HT1080 (cell line): ENCODE results near the gene LUZP2. TPM values are rescaled to one million over a fixed set of nuclear protein-coding genes. Genes with fewer than 3 reads are reported as not detected.

Source experiments
- DNase-seq: peaks from one replicate; pipeline ENCODE4 v3.0.0-alpha.2; 2015; ENCODE audit warnings: low read depth
- total RNA-seq: library from RNA; depleted of rRNA; stranded (reverse); fragments of >200 nt; shearing (Covaris generic); gene quantifications from 2 replicates; pipeline ENCODE4 v1.2.3, GENCODE V29; 2014

Gene LUZP2
- total RNA-seq, 1 experiment from 2014 or later, result 0.06 TPM

- no peak for DNase-seq
Measured at GRCh38 chr11:24708616-24709015, 211.8 kb downstream of the LUZP2 start.

- DNase-seq, result no peak
Measured at GRCh38 chr11:24709928-24710565, 213.2 kb downstream of the LUZP2 start.

DNA sequence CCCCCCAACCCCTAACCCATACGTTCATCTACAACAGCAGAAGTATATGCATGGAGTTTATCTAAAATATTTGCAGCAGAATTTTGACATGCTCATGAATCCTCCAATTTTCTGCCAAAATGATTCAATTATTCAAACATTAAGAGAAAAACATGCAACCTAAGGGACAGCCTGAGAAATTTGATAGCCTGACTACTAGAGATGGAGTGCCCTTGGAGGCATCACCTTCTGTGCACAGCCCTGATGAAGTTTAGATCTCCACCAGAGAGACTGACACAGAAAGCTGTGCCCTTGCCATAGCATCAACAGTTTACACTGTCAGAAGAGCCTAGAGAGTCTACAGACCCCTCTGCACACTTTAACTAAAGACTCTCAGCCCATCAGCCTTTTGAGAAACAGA is 217.7 kb downstream of the LUZP2 start:
- no peak for DNase-seq

DNA sequence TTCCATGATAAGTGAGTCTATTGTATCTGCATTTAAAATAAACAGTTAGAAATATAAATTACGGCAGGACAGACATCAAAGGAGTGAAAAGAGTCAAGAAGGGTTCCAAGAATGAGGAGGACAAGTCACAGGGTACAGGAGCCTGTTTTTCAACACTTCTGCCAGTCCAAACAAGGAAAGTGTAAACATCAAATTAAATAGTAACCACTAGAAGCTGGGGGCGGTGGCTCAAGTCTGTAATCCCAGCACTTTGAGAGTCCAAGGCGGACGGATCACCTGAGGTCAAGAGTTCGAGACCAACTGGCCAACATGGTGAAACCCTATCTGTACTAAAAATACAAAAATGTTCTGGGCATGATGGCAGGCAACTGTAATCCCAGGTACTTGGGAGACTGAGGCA is 219.6 kb downstream of the LUZP2 start:
- no peak for DNase-seq

DNA sequence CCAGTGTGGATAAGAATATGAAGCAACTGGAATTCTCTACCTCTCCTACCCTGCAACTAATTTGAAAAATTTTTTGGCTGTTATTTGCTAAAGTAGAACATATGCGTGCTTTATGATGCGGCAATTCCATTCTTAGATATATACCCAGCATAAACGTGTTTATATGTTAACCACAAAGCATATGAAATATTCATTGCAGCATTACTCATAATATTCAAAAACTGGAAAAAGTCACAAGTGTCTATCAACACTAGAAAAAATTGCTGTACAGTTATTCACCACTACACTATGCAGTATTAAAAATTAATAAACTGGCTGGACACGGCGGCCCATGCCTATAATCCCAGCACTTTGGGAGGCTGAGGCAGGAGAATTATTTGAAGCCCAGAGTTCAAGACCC is 226.4 kb downstream of the LUZP2 start:
- no peak for DNase-seq

- DNase-seq, result no peak
Measured at GRCh38 chr11:24731554-24731953, 234.7 kb downstream of the LUZP2 start.

GRCh38 chr11:24734742-24735237 is 237.9 kb downstream of the LUZP2 start:
- DNase-seq, result no peak

DNA sequence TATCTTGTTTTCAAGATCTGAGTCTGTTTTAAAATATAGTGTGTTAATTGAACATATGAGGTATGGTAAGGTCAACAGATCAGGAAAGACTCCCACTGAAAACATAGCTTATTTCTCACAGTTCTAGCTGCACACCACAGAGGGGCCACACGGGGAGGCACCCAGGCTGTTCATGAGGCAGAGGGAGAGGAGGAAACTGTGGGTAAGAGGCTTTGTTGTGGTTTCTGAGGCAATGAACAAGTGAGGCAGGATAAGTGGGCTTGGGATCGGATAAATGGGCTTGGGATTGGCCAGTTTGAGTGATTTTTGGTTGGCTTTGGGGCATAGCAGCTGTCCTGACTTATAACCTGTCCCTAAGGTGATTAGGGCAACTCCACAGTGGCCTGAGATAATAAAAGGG is 242.1 kb downstream of the LUZP2 start:
- peak; percentile 32 for DNase-seq

DNA sequence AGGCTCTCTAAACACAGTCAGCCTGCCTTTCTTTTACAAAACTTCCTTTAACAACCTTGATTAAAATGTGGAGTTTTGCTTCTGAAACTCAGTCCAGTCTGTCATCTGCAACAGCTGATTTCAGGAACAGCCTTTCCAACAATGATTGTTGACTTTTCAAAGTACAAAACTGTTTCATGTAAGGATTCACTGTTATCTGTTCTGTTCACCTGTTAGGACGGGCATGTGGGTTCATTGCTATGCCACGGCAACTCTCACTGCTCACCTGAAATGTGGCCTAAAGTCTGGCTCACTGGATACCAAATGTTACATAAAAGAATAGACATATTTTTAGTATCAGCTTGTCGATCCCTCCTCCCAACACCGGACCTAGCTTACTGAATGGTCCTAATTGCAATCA is 242.8 kb downstream of the LUZP2 start:
- DNase-seq, result no peak

DNA sequence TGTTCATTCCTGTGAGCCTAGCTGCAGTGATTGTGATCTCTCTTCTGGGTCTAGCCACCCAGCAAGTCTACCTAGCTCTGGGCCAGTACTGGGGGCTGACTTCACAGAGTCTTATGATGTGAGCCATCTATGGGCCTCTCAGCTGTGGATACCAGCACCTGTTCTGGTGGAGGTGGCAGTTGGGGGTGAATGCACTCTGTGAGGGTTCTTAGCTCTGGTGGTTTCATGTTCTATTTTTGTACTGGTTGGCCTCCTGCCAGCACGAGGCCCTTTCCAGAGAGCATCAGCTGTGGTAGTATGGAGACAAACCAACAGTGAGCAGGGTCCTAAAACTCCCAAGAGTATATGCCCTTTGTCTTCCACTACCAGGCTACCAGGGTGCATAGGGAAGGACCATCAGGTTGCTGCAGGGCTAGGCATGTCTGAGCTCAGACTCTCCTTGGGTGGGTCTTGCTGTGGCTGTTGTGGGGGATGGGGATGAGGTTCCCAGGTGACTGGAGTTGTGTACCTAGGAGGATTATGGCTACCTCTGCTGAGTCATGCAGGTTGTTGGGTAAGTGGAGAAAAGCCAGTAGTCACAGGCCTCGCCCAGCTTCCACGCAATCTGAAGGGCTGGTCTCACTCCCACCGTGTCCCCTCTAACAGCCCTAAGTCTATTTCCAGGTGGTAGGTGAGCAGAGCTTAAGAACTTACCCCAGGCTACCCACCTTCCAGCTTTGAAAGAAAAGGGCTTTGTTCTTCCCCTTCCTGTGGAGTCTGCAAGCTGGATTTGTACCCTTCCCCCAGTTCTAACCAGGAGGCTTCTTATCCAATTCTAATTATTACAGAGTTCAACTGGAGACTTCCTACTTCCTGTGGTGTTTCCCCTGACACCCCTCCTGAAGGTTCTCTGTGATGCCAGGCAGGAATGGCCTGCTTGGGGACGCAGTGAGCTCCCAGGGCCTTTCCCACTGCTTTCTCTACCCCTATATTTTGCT is 250.7 kb downstream of the LUZP2 start:
- no peak for DNase-seq

- no peak for DNase-seq
Measured at GRCh38 chr11:24748261-24748660, 251.4 kb downstream of the LUZP2 start.

DNA sequence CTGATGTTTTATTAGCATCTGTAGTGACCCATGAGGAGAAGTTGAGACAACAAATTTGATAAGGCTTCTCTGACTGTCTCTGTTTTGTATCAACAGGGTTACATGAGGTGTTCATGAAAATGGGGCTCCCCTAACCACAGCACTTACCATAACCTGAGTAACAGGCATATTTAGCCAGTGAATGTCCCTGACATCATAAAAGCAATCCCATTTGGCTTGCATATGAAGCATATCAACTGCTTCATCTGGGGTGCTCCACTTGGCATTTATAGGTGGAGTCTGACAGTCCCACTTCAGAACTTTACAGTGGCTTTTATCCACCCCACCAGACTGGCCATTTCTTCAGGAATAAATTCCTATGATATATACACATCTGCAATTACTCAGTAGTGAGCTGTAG is 257.6 kb downstream of the LUZP2 start:
- peak; percentile 26 for DNase-seq

DNA sequence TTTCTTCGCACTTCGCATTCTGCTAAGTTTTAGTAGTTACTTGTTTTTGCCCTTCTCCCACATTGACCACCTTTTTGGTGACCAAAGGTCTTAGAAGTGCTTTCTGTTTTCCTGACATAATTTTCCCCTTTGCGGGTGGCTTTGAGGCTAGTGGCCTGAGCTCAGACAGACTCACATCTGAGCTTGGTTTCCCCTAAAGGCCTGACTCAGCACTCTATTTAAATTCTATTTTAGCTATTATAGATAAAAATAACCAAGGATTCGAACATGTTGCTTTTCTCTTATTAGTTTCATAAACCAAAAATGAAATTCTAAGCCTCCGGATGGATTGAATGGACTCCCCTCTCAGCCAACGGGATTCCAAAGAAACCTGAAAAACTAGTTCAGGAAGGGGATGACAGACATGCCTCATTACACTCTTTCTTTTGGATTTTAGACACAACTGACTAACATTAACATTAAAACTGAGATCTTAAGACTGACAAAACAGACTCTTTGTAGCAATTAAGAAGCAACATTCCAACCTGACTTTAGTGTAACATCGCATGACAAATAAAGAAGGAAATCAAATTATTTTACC is 258.5 kb downstream of the LUZP2 start:
- no peak for DNase-seq

- no peak for DNase-seq
Measured at GRCh38 chr11:24759742-24760141, 262.9 kb downstream of the LUZP2 start.

- DNase-seq, result peak; percentile 56
Measured at GRCh38 chr11:24760681-24761080, 263.8 kb downstream of the LUZP2 start.

DNA sequence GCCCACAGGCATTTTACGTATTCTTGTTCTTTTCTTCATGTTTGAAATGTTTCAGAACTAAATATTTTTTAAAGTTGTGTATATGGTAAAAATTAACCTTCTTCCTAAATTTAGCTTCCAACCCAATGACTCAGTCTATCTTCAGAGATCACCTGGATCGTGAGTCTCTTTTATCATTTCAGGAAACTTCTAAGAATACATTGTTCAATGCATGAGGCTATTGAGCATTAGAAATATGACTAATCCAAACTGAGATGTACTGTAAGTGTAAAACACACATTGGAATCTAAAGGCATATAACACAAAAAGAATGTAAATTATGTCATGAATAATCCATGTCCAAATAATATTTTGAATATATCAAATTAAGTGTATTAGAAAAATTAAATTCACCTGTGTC is 265.2 kb downstream of the LUZP2 start:
- DNase-seq, result no peak

- no peak for DNase-seq
Measured at GRCh38 chr11:24767411-24767810, 270.6 kb downstream of the LUZP2 start.

DNA sequence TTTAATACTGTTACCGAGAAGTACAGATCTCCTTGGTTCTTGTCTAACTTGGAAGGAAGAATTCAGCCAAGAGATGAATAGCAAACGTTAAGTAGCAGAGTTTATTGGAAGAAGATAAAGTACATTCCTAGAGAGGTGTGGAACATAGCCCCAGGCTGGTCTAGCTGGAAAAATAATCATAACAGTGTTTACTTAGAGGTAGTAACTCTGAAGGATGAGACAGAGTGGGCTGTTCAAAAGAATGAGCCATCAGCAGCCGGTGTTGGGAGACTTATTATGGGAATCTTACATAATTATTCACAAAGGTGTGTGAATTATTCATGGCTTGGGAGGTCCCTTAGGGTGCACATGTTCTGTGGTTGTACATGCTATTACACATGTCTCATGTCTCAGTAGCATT is 276.5 kb downstream of the LUZP2 start:
- DNase-seq, result no peak

DNA sequence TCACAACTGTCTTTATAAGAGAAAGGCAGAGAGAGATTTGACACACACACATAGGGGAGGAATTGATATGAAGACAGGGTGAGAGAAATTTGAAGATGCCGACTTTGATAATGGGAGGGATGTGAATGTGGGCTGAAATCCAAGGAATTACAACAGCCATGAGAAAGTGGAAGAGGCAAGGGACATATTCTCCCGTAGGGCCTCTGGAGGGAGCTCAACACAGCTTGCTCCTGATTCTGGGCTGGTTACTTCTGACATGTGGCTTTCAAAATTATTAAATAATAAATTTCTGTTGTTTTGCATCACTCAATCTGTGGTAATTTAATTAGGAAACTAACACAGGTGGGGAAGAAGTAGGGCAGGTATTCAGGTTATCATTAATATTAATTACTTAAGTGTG is 282.9 kb downstream of the LUZP2 start:
- no peak for DNase-seq

- no peak for DNase-seq
Measured at GRCh38 chr11:24781288-24781687, 284.4 kb downstream of the LUZP2 start.

GRCh38 chr11:24793479-24793878 is 296.6 kb downstream of the LUZP2 start:
- no peak for DNase-seq

DNA sequence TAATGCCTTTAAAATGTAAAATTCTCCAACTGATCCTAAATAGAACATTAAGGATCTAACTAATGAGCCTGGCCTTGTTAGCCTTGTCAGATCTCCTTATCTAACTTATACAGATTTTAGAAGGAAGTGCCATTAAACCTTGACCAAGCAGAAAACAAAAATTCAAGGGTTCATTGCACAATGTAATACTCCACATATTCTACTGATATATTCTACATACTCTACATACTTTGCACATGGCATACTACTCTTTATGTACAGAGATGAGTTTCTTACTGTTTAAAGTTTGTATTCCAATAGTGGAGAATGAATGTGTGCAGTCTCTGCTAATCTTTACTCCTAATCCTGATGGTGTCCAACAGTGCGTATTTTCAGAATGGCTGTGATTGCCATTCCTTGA is 297.2 kb downstream of the LUZP2 start:
- DNase-seq, result no peak
